Caco-2 (cell line): ENCODE results near the gene IL17RC. TPM values are rescaled to one million over a fixed set of nuclear protein-coding genes. Genes with fewer than 3 reads are reported as not detected.

Experiments used
- BruUV-seq: library from RNA; stranded (reverse); fragments of 400-500 nt; replicated peaks from 2 replicates; lab custom pipeline; 2021; lab: Mats Ljungman, UMichigan
- CTCF ChIA-PET: fragments of 300-600 bp; sonication (Branson Sonifier 250); formaldehyde crosslinking; loops from one replicate; lab custom pipeline; 2022; ENCODE audit warnings: antibody characterized with exemption; lab: Charles Lee
- POLR2A ChIA-PET: fragments of 300-600 bp; sonication (Branson Sonifier 250); formaldehyde crosslinking; loops from one replicate; lab custom pipeline; 2022; ENCODE audit warnings: antibody characterized with exemption; lab: Charles Lee
- DNase-seq, 2 experiments: peaks; one replicate each; pipeline versions ENCODE4 v3.0.0 to v3.0.0-alpha.2; 2020 to 2022
- H3K27me3 ChIP-seq: replicated peaks from 2 replicates; pipeline ENCODE4 v1.6.0; 2011; ENCODE audit warnings: low read length; ENCODE audit not compliant: control insufficient read depth, insufficient read depth
- H3K36me3 ChIP-seq: 2 replicates; pipeline ENCODE4 v1.5.1; 2011; ENCODE audit warnings: low read length; ENCODE audit not compliant: control insufficient read depth, insufficient read depth
- H3K4me1 ChIP-seq: fragments of 250-450 bp; sonication (Bioruptor Pico); 2 replicates; pipeline ENCODE4 v1.5.1; 2020; ENCODE audit warnings: mild to moderate bottlenecking
- H3K4me3 ChIP-seq: 2 replicates; pipeline ENCODE4 v1.5.1; 2011; ENCODE audit warnings: low read depth, mild to moderate bottlenecking, control low read depth, low read length
- H3K9me3 ChIP-seq: fragments of 250-450 bp; sonication (Bioruptor Pico); 2 replicates; pipeline ENCODE4 v1.5.1; 2020; ENCODE audit warnings: mild to moderate bottlenecking, moderate library complexity
- H3K27ac Mint-ChIP-seq: one replicate; pipeline ENCODE4 v1.8.0; 2022; ENCODE audit warnings: mixed read lengths; ENCODE audit not compliant: unreplicated experiment
- H3K27me3 Mint-ChIP-seq: one replicate; pipeline ENCODE4 v1.8.0; 2022; ENCODE audit warnings: mixed read lengths; ENCODE audit not compliant: insufficient read depth, unreplicated experiment
- H3K36me3 Mint-ChIP-seq: one replicate; pipeline ENCODE4 v1.8.0; 2022; ENCODE audit warnings: mild to moderate bottlenecking, mixed read lengths; ENCODE audit not compliant: insufficient read depth, unreplicated experiment
- H3K4me1 Mint-ChIP-seq: one replicate; pipeline ENCODE4 v1.8.0; 2022; ENCODE audit warnings: low read depth, mixed read lengths; ENCODE audit not compliant: unreplicated experiment
- H3K4me3 Mint-ChIP-seq: one replicate; pipeline ENCODE4 v1.8.0; 2022; ENCODE audit warnings: mild to moderate bottlenecking, moderate library complexity, mixed read lengths; ENCODE audit not compliant: unreplicated experiment
- H3K9me3 Mint-ChIP-seq: one replicate; pipeline ENCODE4 v1.8.0; 2022; ENCODE audit warnings: mixed read lengths; ENCODE audit not compliant: unreplicated experiment
- CTCF ChIP-seq, 2 experiments: fragments of 200-600 bp in 1 of 2; IDR thresholded peaks; 1 replicate in 1 of 2; 2 replicates in 1 of 2; pipeline versions ENCODE4 v1.5.1 to v1.8.0; 2011 to 2022; ENCODE audit warnings: antibody characterized with exemption in 1 of 2, control low read depth in 1 of 2, inconsistent platforms in 1 of 2, low read depth in 1 of 2, low read length in 1 of 2, mild to moderate bottlenecking in 1 of 2, moderate library complexity in 1 of 2; ENCODE audit not compliant: insufficient read depth in 1 of 2, severe bottlenecking in 1 of 2, unreplicated experiment in 1 of 2
- intact Hi-C: fragments of 100-400 bp; cut with micrococcal nuclease; formaldehyde crosslinking; loops from one replicate; pipeline ENCODE4 v1.10.0; 2022; ENCODE audit not compliant: unreplicated experiment
- total RNA-seq: library from RNA; stranded (reverse); gene quantifications from 2 replicates; pipeline ENCODE4 v1.2.3, GENCODE V29; 2022

The IL17RC gene
- total RNA-seq, 1 experiment from 2014 or later: 11.3 TPM

DNA sequence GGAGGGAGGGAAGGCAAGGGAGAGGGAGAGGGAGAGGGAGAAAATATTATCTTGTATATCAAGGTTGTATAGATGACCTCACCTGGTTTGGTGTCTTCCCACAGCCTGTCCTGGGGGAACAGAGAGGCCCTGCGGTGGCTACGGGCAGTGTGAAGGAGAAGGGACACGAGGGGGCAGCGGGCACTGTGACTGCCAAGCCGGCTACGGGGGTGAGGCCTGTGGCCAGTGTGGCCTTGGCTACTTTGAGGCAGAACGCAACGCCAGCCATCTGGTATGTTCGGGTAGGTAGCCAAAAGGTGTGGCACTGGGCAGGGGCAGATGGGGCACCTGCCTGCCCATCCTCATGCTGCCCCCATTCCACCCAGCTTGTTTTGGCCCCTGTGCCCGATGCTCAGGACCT, 23.8 kb downstream of the IL17RC start:
- Histone ChIP-seq H3K27me3 (no peaks in the 10 kb centered on the region), H3K9me3 (no peaks in the 10 kb centered on the region), H3K4me3 (no peak overlapping the region), H3K36me3 (peaks cover 1% of the 10 kb centered on the region; the same call in 1 of the 2 replicates), H3K4me1 (no peaks in the 10 kb centered on the region)
- no TSS peak for BruUV-seq
- ChIA-PET CTCF (no interaction called here), POLR2A (no interaction called here)
- intact Hi-C loops: no loop called here
- no peaks in the 10 kb centered on the region for H3K4me1 Mint-ChIP-seq
- H3K4me3 Mint-ChIP-seq: no peak overlapping the region
- H3K36me3 Mint-ChIP-seq: peaks cover 10% of the 10 kb centered on the region
- no peaks in the 10 kb centered on the region for H3K27me3 Mint-ChIP-seq
- no peak for DNase-seq
- no peaks in the 10 kb centered on the region for H3K9me3 Mint-ChIP-seq
- no peak overlapping the region for H3K27ac Mint-ChIP-seq
- no peak for TF ChIP-seq CTCF (IDR thresholded peaks at IDR 0.05; ENCODE audit: insufficient read depth in 1 of 2, low read depth in 1 of 2, low read length in 1 of 2, severe bottlenecking in 1 of 2, unreplicated experiment in 1 of 2)

- no peak overlapping the region for H3K27ac Mint-ChIP-seq
- no peak for DNase-seq
- peaks cover 14% of the 10 kb centered on the region for H3K36me3 Mint-ChIP-seq
- H3K9me3 ChIP-seq: no peaks in the 10 kb centered on the region
- no peaks in the 10 kb centered on the region for H3K36me3 ChIP-seq
- no TSS peak for BruUV-seq
- no peak for TF ChIP-seq CTCF (IDR thresholded peaks at IDR 0.05; ENCODE audit: insufficient read depth in 1 of 2, low read depth in 1 of 2, low read length in 1 of 2, severe bottlenecking in 1 of 2, unreplicated experiment in 1 of 2)
- H3K27me3 Mint-ChIP-seq: no peaks in the 10 kb centered on the region
- no peak overlapping the region for H3K4me3 Mint-ChIP-seq
- intact Hi-C loops: no loop called here
- ChIA-PET CTCF (interaction anchor here (1.1 to 1.5 kb wide), 3 partner anchors 9 to 115 kb away, joined by 3 to 4 read pairs (median 4); partner anchors contain the start of gene CRELD1), POLR2A (interaction anchor here (0.7 to 1.7 kb wide), 2 partner anchors 9 to 535 kb away, joined by 4 to 7 read pairs; partner anchors contain the start of gene CRELD1)
- H3K4me1 Mint-ChIP-seq: no peaks in the 10 kb centered on the region
- H3K4me1 ChIP-seq: no peaks in the 10 kb centered on the region
- no peaks in the 10 kb centered on the region for H3K27me3 ChIP-seq
- no peak overlapping the region for H3K4me3 ChIP-seq
- H3K9me3 Mint-ChIP-seq: no peaks in the 10 kb centered on the region
Measured at GRCh38 chr3:9942164-9942563, 25.3 kb downstream of the IL17RC start.

- H3K4me1 Mint-ChIP-seq: no peaks in the 10 kb centered on the region
- ChIA-PET POLR2A (interaction anchor here (0.5 kb wide), 1 partner anchor 42 kb away, joined by 7 read pairs; no protein-coding TSS in a partner anchor), CTCF (interaction anchor here (1.1 to 1.5 kb wide), 2 partner anchors 12 to 116 kb away, joined by 4 read pairs; no protein-coding TSS in a partner anchor)
- H3K4me3 Mint-ChIP-seq: no peak overlapping the region
- TF ChIP-seq CTCF (IDR thresholded peaks at IDR 0.05; ENCODE audit: insufficient read depth in 1 of 2, low read depth in 1 of 2, low read length in 1 of 2, severe bottlenecking in 1 of 2, unreplicated experiment in 1 of 2): no peak
- intact Hi-C loops: no loop called here
- no peaks in the 10 kb centered on the region for H3K9me3 Mint-ChIP-seq
- H3K36me3 Mint-ChIP-seq: peaks cover 15% of the 10 kb centered on the region
- no peak overlapping the region for H3K27ac Mint-ChIP-seq
- BruUV-seq: no TSS peak
- Histone ChIP-seq H3K9me3 (no peaks in the 10 kb centered on the region), H3K27me3 (no peaks in the 10 kb centered on the region), H3K4me1 (0 out of 2 replicates have a peak, but pooled peaks cover 6% of the 10 kb centered on the region), H3K36me3 (no peaks in the 10 kb centered on the region), H3K4me3 (no peak overlapping the region)
- H3K27me3 Mint-ChIP-seq: no peaks in the 10 kb centered on the region
- no peak for DNase-seq
Measured at GRCh38 chr3:9942934-9943690, 26.2 kb downstream of the IL17RC start.
